Measurements from ENCODE around the gene EPHA8. TPM values are rescaled to one million over a fixed set of nuclear protein-coding genes. Genes with fewer than 3 reads are reported as not detected.

Gene EPHA8
- total RNA-seq, 1 donor, result not detected

GRCh38 chr1:22542886-22543285 lies 20.4 kb upstream of the EPHA8 start:
- no peak for TF ChIP-seq CTCF (IDR thresholded peaks at IDR 0.05; ENCODE audit: insufficient read depth, low read length)
- no peak for DNase-seq (ENCODE audit: low read depth)
- H3K4me3 ChIP-seq (ENCODE audit: low read depth, low read length), result no peak overlapping the region

- TF ChIP-seq CTCF (IDR thresholded peaks at IDR 0.05; ENCODE audit: insufficient read depth, low read length), result no peak
- H3K4me3 ChIP-seq (ENCODE audit: low read depth, low read length), result no peak overlapping the region
- no peak for DNase-seq (ENCODE audit: low read depth)
These were observed 19.6 kb upstream of the EPHA8 start for GRCh38 chr1:22543679-22544078.

DNA sequence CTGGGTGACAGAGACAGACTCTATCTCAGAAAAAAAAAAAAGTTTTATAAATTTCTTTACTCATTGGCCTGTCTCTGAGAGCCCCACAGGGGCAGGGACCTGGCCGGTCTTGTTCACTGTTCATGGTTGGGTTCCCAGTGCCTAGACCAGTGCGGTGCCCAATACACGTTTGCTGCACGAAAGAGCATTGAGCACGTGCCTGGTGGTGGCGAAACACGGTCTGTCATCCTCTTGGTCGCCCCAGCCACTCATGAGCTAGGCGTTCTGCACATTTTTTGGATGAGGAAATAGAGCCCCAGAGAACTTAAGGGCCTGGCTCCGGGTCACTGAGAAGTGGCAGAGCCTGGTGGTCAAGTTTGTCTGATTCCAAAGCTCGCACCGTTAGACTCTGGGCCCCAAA lies 18.7 kb upstream of the EPHA8 start:
- no peak for TF ChIP-seq CTCF (IDR thresholded peaks at IDR 0.05; ENCODE audit: insufficient read depth, low read length)
- H3K4me3 ChIP-seq (ENCODE audit: low read depth, low read length), result no peak overlapping the region
- no peak for DNase-seq (ENCODE audit: low read depth)

DNA sequence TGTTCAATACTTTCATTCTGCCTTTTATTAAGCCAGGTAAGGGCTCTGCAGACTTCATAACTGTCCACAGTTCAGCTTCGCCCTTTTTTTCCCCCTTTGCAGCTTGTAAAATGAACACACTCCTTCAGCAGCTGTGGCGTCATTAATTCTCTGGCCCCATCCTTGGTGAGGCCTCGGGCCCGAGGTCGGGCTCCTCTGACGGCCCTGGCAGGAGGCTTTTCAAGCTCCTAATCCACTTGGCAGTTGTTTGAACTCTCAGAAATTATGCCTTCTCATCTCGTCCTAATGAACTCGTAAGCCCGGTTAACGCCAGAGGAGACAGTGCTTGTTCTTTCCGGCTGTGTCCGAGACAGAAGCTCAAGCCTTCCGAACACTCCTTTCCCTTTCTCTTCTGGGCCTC lies 18.1 kb upstream of the EPHA8 start:
- no peak for DNase-seq (ENCODE audit: low read depth)
- TF ChIP-seq CTCF (IDR thresholded peaks at IDR 0.05; ENCODE audit: insufficient read depth, low read length), result no peak
- no peak overlapping the region for H3K4me3 ChIP-seq (ENCODE audit: low read depth, low read length)

DNA sequence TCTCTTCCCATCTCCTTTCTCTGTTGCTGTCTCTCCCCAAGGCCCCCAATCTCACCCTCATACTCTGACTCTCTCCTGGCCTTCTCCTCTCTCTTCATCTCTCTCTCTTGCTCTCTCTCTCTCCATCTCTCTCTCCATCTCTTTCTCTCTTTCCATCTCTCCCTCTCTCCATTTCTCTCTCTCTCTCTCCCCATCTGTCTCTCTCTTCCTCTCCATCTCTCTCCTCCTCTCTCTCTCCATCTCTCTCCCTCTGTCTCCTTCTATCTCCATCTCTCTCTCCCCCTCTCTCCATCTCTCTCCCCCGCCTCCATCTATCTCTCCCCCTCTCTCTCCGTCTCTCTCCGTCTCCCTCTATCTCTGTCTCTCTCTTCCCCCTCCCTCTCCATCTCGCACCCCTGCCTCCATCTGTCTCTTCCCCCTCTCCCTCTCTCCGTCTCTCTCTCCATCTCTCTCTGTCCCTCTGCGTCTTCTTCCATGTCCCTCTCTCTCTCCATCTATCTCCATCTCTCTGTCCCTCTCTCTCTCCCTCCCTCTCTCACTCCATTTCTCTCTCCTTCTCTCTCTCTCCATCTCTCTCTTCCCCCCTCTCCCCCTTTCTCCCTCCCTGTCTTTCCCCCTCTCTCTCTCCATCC lies 16.0 kb upstream of the EPHA8 start:
- TF ChIP-seq CTCF (IDR thresholded peaks at IDR 0.05; ENCODE audit: insufficient read depth, low read length), result no peak
- H3K4me3 ChIP-seq (ENCODE audit: low read depth, low read length), result no peak overlapping the region
- no peak for DNase-seq (ENCODE audit: low read depth)

DNA sequence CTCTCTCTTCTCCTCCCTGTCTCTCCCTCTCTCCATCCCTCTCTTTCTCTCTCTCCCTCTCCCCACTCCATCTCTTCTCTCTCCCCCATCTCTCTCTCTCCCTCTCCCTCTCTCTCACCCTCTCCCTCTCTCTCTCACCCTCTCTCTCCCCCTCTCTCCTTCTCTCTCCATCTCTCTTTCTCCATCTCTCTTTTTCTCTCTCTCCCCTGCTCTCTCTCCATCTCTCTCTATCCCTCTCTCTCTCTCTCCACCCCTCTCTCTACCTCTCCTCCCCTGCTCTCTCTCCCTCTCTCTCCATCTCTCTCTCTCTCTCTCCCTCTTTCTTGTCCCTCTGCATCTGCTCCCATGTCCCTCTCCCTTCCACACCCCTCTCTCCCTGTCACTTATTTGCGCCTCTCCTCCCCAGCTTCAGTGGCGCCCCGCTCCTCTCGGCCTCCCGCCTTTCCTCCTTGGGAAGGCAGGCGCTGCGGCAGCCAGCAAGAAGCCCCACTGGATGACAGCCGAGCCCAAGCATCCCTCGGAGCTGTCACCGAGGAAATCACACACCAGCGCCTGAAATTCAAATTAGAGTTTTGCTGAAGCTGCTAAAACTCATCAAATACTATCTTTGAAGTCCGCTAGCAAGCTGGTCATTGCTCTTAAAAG lies 15.3 kb upstream of the EPHA8 start:
- no peak for DNase-seq (ENCODE audit: low read depth)
- no peak overlapping the region for H3K4me3 ChIP-seq (ENCODE audit: low read depth, low read length)
- no peak for TF ChIP-seq CTCF (IDR thresholded peaks at IDR 0.05; ENCODE audit: insufficient read depth, low read length)

DNA sequence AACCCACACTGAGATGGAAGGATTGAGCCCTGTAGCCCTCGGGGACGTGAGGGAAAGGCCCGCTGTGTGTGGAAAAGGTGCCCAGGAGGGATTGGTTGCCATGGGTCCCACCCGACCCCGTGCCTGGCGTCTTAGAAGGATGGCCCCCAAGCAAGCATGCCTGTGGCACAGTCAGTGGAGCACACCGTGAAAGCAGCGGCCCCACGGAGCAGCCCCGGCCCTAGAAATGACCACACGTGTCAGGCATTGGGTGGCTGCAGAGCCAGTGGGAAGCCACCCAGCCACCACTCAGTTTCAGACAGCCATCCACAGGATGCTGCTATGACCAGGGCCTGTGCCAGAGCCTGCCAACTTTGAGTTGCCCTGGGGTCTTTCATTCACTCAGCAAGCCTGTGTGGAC lies 13.3 kb upstream of the EPHA8 start:
- no peak overlapping the region for H3K4me3 ChIP-seq (ENCODE audit: low read depth, low read length)
- no peak for TF ChIP-seq CTCF (IDR thresholded peaks at IDR 0.05; ENCODE audit: insufficient read depth, low read length)
- DNase-seq (ENCODE audit: low read depth), result no peak
